Activated T-helper 1 cell treated with anti-CD3 and anti-CD28 coated beads, Interleukin-2, amount 50 U/mL, for 16 hours (primary cell): ENCODE data around the gene MDGA2.
"Not testable (repeated sequence)": the region's sequence is repeated elsewhere in the genome, so short reads cannot be mapped to it uniquely, and the experiment has no call there.

Experiments
- DNase-seq, 2 donors: peaks; one replicate each; pipeline ENCODE4 v3.0.0-alpha.2; 2020; ENCODE audit warnings: low read depth in 1 of 2, low spot score in 1 of 2

The MDGA2 gene

GRCh38 chr14:47345016-47345415, 330.4 kb downstream of the MDGA2 start:
- no peak for DNase-seq

- DNase-seq: no peak
These were observed 342.5 kb downstream of the MDGA2 start for GRCh38 chr14:47332939-47333338.

DNA sequence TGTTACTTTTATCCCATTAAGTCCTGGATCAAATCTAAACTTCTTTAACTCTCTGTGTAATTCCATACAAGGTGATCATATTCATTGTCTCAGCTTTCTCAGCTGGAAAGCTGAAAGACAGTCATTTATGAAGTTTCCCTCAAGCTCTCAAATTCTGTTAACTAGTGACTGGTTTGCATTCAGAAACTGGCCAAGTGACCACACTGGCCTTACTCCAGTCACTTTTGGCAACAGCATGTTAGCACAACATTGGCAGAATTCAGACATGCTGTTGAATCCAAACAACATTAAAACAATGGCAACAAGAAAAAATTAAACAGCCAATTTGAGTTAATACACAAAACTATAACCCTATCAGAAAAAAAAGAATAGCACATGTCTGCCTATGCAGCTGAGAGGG, 343.3 kb downstream of the MDGA2 start:
- no peak for DNase-seq

GRCh38 chr14:47328376-47328775, 347.0 kb downstream of the MDGA2 start:
- DNase-seq: no peak

DNA sequence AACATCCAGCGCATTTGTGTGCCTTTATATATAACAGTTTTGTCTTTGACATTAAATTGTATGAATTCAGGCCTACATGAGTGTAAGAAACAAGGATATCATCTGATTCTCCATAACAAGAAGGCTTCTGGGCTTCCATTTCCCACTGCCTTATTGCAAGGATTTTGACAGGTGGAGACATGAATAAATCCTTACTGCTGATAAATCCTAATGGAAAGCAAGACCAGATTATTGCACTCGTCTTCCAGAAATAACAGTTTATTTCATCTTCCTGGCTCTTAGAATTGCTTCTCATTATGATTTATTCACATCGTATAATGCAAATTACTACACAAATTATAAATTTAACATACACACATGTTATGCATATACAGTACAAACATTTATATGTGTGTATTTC, 348.1 kb downstream of the MDGA2 start:
- DNase-seq: no peak

GRCh38 chr14:47322751-47323150, 352.7 kb downstream of the MDGA2 start:
- no peak for DNase-seq

DNA sequence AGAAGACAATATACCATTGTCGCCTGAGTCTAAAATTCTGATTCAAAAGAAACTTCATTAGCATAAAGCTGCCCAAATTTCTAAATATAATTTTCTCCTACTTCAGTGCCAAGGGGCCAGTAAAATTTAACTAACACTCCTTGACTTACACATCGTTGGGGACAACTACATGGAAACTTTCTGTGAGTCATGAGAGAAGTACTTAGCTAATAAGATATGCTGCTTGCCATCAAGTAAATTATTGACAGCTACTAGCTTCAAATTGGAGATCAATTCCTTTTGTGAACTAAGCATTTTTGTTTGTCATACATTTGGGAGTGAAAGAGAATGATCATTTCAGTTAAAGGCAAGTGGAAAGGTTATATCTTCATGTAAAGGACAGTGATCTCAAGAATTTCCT, 373.3 kb downstream of the MDGA2 start:
- DNase-seq: no peak

- no peak for DNase-seq
These were observed 374.6 kb downstream of the MDGA2 start for GRCh38 chr14:47300796-47301195.

- DNase-seq: no peak
These were observed 378.0 kb downstream of the MDGA2 start for GRCh38 chr14:47297374-47297773.

DNA sequence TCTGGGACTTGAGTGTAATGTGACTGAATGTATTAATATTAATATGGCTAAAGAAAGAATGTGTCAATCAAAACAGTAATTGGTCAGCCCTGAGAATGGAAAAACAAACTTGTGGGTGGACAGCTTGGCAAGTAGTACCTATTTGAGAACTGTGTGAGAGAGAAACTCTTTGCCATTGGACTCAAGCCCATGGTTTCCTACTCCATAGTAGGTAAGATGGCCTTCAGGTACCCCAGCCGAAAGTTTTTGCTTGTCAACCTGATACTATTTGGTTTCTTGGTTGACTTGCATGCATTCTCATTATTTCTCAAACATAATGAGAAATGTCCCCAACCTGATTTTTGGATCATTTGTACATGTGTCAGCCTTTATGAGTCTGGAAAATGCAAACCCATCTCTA, 391.1 kb downstream of the MDGA2 start:
- no peak for DNase-seq

GRCh38 chr14:47281761-47282160, 393.6 kb downstream of the MDGA2 start:
- DNase-seq: not testable (repeated sequence)

DNA sequence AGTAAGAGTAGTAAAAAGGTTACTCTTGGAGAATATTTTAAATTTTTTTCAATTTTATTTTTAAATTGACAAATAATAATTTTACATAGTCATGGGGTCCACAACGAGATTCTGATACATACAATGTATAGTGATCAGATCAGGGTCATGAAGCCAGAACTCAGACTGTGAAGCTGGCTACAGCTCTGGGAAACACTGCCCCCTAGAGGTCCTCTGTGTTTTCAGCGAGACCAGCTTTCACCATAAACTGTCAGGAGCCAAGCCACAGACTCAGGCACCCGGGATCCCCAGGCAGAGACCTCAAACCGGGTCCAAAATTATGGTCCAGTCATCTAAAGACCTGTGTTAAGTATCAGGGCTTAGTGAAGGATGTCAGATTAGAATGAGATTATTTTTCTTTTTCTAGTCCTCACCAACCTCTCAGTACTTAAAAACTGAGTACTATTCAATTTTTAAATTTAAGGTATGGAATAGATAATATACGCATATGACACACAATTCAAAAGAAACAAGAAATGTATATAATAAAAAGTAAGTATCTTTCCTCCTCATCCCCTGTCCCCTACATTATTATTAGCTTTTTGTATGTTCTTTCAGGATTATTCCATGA, 397.1 kb downstream of the MDGA2 start:
- DNase-seq: no peak

- no peak for DNase-seq
These were observed 397.7 kb downstream of the MDGA2 start for GRCh38 chr14:47277703-47278102.

DNA sequence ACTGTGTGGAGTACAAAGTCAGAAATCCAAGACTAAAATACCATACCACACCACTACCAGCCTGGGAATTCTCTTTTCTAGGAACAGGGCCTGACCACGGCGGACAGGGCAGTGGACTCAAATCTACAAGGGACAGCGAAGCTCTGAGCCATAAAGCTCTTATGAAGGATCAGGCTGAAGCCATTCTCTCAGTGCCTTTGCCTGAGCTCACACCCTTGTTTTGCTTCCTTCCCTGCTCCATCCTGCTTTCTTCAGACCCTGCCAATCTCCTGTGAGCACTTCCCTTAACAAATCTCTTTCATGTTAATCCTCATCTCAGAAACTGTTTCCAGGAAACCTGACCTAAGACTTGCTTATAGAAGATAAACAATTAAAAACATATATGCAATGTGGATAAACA, 398.5 kb downstream of the MDGA2 start:
- DNase-seq: no peak

GRCh38 chr14:47273939-47274338, 401.5 kb downstream of the MDGA2 start:
- DNase-seq: no peak

GRCh38 chr14:47270715-47271114, 404.7 kb downstream of the MDGA2 start:
- no peak for DNase-seq

DNA sequence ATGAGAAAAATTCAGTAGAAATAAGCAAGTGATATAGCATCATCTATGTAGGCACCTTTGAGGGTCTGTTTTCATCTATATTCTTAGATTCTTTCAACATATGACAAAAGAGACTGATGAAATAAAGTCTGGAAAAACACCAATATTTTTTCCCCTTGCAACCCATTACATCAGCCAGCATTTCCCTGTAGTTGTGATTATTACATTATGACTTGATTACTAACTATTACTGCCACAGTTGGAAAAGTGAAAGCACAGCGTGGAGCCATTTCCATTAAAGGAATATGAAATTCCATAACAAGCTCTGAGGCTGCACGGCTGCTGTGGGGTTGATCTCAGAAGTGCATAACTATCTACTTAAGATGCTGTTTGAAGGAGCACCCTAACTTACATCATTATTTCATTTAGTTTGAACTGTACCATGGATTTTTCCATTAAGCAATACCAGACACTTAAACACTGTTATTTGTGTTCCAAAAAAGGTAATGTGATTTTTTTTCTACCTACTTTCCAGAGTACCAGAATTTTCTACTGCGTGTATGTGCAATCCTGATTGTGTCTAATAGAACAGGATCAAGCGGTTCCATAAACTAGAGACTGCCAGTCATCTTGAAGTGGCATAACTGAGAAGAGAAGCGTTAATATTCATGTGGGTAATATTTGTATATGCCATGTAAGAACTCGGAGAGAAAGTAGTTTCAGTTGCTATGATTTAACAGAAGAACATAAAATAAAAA, 405.5 kb downstream of the MDGA2 start:
- no peak for DNase-seq

DNA sequence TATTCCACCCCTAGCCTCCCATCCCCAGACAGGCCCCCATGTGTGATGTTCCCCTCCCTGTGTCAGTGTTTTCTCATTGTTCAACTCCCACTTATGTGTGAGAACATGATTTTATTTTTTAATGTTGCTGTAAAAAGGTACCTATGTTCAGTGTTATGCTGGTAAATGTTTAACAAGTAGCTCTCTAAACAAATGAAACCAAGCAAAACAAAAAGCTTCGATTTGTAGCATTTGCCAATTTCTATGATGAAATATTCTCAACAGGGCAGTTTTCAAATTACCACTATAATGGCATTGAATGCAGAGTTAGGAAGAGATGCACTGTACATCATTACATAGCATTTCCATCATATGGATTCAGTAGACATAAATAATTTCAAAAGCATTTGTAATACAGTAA, 410.6 kb downstream of the MDGA2 start:
- DNase-seq: no peak

GRCh38 chr14:47262801-47263200, 412.6 kb downstream of the MDGA2 start:
- DNase-seq: no peak

GRCh38 chr14:47261350-47261749, 414.1 kb downstream of the MDGA2 start:
- no peak for DNase-seq

GRCh38 chr14:47259796-47260195, 415.6 kb downstream of the MDGA2 start:
- no peak for DNase-seq

GRCh38 chr14:47257013-47257412, 418.4 kb downstream of the MDGA2 start:
- DNase-seq: no peak

GRCh38 chr14:47252802-47253201, 422.6 kb downstream of the MDGA2 start:
- no peak for DNase-seq
